ENCODE results near the gene IQSEC2.

Gene IQSEC2

GRCh38 chrX:53281321-53281822 is at the start of gene IQSEC2:
IQSEC2 (minus strand) TSS chrX:53281584.
- DNase-seq (ENCODE audit: low spot score), result no peak

DNA sequence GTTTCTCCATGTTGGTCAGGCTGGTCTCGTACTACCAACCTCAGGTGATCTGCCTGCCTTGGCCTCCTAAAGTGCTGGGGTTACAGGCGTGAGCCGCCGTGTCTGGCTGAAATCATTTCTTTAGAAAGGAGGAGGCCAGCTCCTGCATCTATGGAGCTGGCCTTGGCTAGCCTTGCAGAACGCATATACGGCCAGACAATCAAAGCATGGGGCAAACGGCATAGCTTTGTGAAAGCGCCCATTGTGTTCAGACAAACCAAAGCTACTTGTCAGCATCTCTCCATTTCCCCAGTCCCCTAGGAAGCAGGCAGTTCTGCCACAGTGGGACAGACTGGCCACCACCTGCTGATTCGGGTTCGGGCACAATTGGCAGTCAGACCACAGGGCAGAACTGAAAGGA is 48.9 kb upstream of the IQSEC2 start:
- DNase-seq (ENCODE audit: low spot score), result no peak

DNA sequence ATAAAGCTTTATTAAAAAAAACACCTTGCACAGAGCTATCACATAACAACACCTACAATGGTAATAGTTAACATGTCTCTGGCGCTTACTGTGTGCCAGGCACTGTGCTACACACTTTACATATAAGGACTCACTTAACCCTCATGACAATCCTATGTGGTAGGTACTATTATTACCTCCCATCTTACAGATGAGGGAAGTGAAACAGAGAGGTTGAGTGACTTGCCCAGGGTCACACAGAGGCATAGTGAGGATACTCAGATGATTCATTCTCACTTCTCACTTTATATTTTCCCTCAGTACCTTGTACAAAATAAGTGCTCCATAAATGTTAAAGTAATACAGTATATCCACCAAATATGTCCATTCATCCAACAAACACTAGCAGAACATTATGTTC is 43.4 kb upstream of the IQSEC2 start:
- no peak for DNase-seq (ENCODE audit: low spot score)

DNA sequence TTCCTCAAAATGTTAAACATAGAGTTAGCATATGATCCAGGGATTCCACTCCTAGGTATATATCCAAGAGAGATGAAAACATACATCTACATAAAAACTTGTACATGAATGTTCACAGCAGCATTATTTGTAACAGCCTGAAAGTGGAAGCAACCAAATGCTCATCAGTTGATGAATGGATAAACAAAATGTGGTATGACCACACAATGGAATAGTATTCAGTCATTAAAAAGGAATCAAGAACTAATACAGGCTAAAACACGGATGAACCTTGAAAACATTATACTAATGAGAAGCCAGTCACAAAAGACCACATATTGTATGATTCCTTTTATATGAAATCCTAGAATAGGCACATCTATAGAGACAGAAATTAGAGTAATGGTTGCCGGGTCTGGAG is 42.7 kb upstream of the IQSEC2 start:
- no peak for DNase-seq (ENCODE audit: low spot score)

GRCh38 chrX:53323196-53323595 is 41.8 kb upstream of the IQSEC2 start:
- no peak for DNase-seq (ENCODE audit: low spot score)

GRCh38 chrX:53321943-53322497 is 40.6 kb upstream of the IQSEC2 start:
- no peak for DNase-seq (ENCODE audit: low spot score)

- peak; percentile 1 for DNase-seq (ENCODE audit: low spot score)
These were observed 40.0 kb upstream of the IQSEC2 start for GRCh38 chrX:53321230-53321942.

DNA sequence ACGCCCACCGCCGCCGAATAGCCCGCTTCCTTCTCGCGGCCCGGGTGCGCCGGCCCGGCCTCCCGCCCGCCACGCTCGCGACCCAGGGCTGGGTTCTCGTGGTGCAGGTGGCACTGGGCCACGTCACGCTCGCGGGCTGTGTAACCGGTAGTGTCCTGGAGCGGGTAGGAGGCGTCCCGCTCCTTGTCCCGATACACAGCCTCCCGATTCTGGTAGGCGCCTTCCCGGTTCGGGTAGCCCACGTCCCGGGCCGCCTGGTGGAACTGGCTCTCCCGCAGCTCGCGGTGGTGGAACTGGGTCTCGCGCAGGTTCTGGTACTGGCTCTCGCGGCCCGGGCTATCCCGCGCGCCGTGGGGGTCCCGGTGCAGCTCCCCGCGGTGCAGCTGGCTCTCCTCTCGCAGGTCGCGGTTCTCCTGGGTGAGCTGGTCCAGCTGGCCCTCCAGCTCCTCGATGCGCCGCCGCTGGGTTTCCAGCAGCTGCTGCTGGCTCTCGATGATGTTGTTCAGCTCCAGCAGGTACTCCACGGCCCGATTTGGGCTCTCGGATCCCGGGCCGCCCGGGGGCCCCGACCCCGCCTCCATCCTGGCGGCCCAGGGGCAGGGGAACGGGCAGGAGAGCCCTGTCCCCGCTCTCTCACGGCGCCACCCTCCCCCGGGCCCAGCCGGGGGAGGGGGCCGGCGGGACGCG is 39.3 kb upstream of the IQSEC2 start:
- DNase-seq (ENCODE audit: low spot score), result peak; percentile 0

DNA sequence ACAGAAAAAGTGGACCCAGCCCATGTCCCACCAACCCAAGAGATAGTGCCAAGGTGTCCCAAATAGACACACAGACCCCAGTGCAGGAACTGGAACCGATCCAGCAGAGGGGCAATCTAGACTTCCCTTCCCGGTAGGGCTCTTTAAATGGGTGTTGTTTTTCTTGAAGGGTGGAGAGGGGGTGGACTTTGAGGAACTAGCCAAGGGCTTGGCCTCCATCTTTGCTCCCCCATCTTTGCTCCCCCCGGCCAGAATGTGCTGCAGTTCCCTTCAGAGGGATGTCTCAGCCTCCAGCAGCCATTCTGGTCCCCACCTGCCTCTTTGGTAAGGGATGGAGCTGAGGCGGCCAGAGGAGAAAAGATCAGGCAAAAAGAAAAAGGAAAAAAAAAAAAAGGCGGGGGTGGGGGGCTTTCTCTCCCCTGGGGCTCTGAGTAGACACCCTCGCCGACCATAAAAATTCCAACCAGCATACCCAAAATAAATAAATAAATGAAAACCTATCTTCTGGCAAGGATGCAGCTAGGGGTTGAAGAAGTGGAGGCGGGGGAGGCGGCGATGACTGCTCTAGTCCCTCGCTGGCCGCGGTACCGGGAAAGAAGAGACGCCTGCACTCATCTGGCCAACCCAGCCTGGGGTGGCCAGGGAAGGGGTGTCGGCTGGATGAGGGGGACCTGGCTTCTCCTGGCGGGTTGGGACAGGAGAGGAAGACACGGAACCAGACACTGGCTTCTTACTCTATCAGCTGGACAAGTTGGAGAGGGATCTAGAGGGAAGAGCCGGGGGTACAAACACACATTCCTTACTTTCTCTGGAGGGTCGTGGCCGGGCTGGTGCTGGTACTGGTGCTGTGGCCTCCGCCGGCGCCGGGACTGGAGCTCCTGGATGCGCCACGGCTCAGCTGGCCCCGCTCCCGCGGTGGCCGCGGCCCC is 38.5 kb upstream of the IQSEC2 start:
- no peak for DNase-seq (ENCODE audit: low spot score)

DNA sequence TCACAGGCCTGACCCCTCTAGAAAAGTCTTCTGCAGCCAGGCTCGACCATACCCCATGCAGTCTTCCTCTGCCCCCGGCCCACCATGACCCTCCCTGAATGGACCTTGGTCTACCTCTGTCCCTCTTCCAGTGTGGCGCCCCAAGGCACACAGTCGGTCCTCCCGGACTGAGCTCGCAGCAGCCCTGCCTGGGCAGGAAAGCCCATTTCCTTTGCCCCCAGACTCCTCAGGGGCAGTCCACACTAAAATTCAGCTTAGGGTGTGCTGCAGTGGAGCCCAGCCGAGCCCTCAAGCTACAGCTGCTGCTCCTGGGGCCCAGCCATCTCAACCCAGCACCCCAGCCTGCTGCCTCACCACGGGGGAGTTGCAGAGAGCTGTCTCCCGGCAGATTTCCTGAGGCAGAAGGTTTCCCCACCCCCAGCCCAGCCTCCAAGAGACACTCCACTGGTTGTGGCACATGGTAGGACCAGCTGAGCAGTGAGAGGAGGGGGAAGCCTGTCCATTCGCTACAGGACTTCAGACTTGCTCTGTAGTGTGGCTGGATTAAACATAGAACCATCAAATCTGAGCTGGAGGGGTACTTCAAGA is 37.5 kb upstream of the IQSEC2 start:
- no peak for DNase-seq (ENCODE audit: low spot score)

- DNase-seq (ENCODE audit: low spot score), result peak; percentile 68
These were observed 36.1 kb upstream of the IQSEC2 start for GRCh38 chrX:53317365-53318069.

DNA sequence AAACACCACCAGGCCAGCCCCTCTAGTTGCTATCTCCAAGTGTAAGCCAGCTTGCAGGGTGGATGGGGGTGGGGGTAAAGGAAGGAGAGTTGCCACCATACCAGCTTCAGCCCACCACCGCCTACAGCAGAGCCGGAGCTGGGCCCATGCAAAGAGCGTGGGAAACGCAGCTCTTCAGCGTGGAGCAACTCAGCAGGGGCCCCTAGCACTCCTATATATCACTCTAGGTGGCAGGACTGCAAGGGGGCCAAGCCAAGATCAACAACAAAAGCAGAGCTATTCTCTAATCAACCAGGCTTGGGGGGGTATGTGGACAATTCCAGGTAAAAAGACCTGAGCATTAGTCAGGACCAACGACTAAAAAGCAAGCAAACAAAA is 35.5 kb upstream of the IQSEC2 start:
- no peak for DNase-seq (ENCODE audit: low spot score)

DNA sequence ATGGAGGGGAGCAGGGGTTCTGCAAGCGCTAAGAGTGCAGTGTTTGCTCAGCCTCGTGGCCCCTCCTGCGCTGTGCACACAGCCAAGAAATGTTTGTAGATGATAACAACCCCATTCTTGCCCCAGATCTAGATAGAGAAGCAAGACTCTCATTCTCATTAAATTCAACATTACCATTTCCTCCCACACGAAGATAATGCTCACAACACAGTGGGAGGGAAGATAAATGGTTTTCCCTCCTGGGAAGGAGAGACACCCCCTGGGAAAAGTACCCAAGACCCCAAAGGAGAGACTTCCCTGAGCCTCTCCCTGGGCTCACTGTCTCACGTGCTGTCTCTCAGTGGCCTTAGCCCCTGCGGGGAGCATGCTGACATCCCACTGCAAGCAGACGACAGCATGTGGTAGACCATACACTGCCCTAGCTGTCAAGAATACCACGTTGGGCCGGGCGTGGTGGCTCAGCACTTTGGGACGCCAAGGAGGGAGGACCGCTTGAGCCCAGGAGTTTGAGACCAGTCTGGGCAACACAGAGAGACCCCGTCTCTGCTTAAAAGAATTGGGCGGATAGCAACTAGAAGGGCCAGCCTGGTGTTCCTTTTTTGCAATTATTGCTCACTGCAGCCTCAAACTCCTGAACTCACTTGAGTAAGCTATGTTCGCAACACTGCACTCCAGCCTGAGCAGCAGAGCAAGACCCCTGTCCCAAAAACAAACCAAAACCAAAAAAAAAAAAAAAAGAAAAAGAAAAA is 34.9 kb upstream of the IQSEC2 start:
- no peak for DNase-seq (ENCODE audit: low spot score)

- no peak for DNase-seq (ENCODE audit: low spot score)
These were observed 32.3 kb upstream of the IQSEC2 start for GRCh38 chrX:53313728-53314105.

DNA sequence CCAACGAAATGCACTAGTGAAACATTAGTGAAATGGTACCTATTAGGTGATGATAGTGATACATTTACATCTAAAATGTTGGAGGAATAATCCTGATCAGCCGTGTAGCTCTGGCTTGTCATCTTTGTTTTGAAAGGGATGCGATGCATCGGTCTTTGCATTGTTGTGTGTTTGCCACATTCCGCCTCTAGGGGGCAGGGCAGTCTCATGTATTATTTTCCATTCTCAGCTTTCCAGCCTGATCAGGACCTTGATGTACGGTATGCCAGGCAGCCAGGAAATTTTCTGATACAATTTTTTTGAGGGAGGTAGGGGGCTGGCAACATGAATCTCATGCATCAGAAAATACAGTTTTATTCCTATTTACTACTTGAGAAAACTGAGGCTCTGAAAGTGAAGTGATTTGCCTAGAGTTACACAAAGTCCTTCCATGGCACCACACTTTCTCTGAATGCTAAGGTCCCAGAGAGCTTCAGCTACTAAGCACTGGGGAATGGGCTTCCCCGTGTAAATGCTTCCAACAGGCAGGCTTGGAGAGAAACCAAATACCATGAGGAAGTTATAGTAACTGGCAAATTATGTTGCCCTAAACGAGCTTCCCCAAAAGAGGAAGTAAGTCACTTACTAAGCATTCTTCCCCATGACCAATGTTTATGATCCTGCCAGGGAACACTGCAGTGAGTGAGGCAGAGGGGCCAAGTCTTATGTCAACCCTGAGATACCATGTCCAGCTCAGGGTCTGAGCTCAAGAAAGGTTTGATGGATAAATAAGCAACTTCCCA is 31.8 kb upstream of the IQSEC2 start:
- DNase-seq (ENCODE audit: low spot score), result peak; percentile 63

- no peak for DNase-seq (ENCODE audit: low spot score)
These were observed 28.5 kb upstream of the IQSEC2 start for GRCh38 chrX:53309837-53310236.

- DNase-seq (ENCODE audit: low spot score), result no peak
These were observed 27.5 kb upstream of the IQSEC2 start for GRCh38 chrX:53308836-53309235.

GRCh38 chrX:53305996-53306937 is 24.9 kb upstream of the IQSEC2 start:
- no peak for DNase-seq (ENCODE audit: low spot score)

Measured in CD4-positive, alpha-beta T cell treated with Interleukin-2 at 100 ng/mL for 4 hours (primary cell).